PC-3 (cell line): ENCODE results near the gene STX8. TPM values are rescaled to one million over a fixed set of nuclear protein-coding genes. Genes with fewer than 3 reads are reported as not detected.
A peak's percentile ranks its signal among the peaks of the same experiment; 100 is the strongest.
"Not testable (repeated sequence)": the region's sequence is repeated elsewhere in the genome, so short reads cannot be mapped to it uniquely, and the experiment has no call there.

Source experiments
- ATAC-seq: fragments of 200-7000 bp; cut with Tn5 transposase; 2 replicates; pipeline ENCODE4 v1.9.1; 2020; ENCODE audit warnings: mild to moderate bottlenecking, moderate library complexity
- BruUV-seq: library from RNA; stranded (reverse); fragments of 400-500 nt; replicated peaks from 2 replicates; lab custom pipeline; 2021; lab: Mats Ljungman, UMichigan
- CTCF ChIA-PET: fragments of 300-600 bp; sonication (Branson Sonifier 250); formaldehyde crosslinking; loops from one replicate; lab custom pipeline; 2022; ENCODE audit warnings: antibody characterized with exemption; lab: Charles Lee
- POLR2A ChIA-PET: fragments of 300-600 bp; sonication (Branson Sonifier 250); formaldehyde crosslinking; loops from one replicate; lab custom pipeline; 2022; ENCODE audit warnings: antibody characterized with exemption; ENCODE audit not compliant: unreplicated experiment; lab: Charles Lee
- DNase-seq: peaks from one replicate; pipeline ENCODE4 v3.0.0-alpha.2; 2015
- H2AFZ ChIP-seq: fragments of 300-600 bp; sonication (generic); 2 replicates; pipeline ENCODE4 v1.6.0; 2016; ENCODE audit warnings: antibody characterized with exemption, low read length
- H3F3A ChIP-seq: fragments of 300-600 bp; sonication (generic); one replicate; pipeline ENCODE4 v1.6.0; 2017; ENCODE audit warnings: antibody characterized with exemption, low read length, control low read depth, mild to moderate bottlenecking; ENCODE audit not compliant: unreplicated experiment
- H3K27ac ChIP-seq: fragments of 300-600 bp; sonication (generic); 2 replicates; pipeline ENCODE4 v1.5.1; 2016; ENCODE audit warnings: mild to moderate bottlenecking, low read length
- H3K27me3 ChIP-seq: fragments of 300-600 bp; sonication (generic); 2 replicates; pipeline ENCODE4 v1.6.1; 2016; ENCODE audit warnings: low read length, mixed read lengths
- H3K36me3 ChIP-seq: fragments of 300-600 bp; sonication (generic); 2 replicates; pipeline ENCODE4 v1.6.1; 2016; ENCODE audit warnings: low read depth, mixed run types, low read length, mixed read lengths
- H3K4me1 ChIP-seq: fragments of 300-600 bp; sonication (generic); 2 replicates; pipeline ENCODE4 v1.5.1; 2016; ENCODE audit warnings: low read length; ENCODE audit not compliant: insufficient read depth
- H3K4me2 ChIP-seq: fragments of 300-600 bp; sonication (generic); 2 replicates; pipeline ENCODE4 v1.6.0; 2016; ENCODE audit warnings: low read length
- H3K4me3 ChIP-seq: fragments of 300-600 bp; sonication (generic); 2 replicates; pipeline ENCODE4 v1.5.1; 2016; ENCODE audit warnings: mild to moderate bottlenecking, low read length, mixed read lengths
- H3K79me2 ChIP-seq: fragments of 300-600 bp; sonication (generic); 2 replicates; pipeline ENCODE4 v1.6.1; 2017; ENCODE audit warnings: low read length, mixed read lengths
- H3K9ac ChIP-seq: fragments of 300-600 bp; sonication (generic); 2 replicates; pipeline ENCODE4 v1.6.0; 2016; ENCODE audit warnings: mild to moderate bottlenecking, low read length
- H3K9me2 ChIP-seq: fragments of 300-600 bp; sonication (generic); replicated peaks from 2 replicates; pipeline ENCODE4 v1.6.1; 2016; ENCODE audit warnings: mixed run types, low read length, mixed read lengths
- H3K9me3 ChIP-seq: fragments of 300-600 bp; sonication (generic); 2 replicates; pipeline ENCODE4 v1.6.1; 2016; ENCODE audit warnings: low read length, mixed read lengths
- H4K20me1 ChIP-seq: fragments of 300-600 bp; sonication (generic); 2 replicates; pipeline ENCODE4 v1.6.1; 2016; ENCODE audit warnings: low read length, mixed read lengths
- EZH2 ChIP-seq: fragments of 300-600 bp; sonication (generic); IDR thresholded peaks from one replicate; pipeline ENCODE4 v1.6.1; 2017; ENCODE audit warnings: antibody characterized with exemption, mild to moderate bottlenecking, low read length; ENCODE audit not compliant: unreplicated experiment
- EZH2phosphoT487 ChIP-seq: fragments of 300-600 bp; sonication (generic); IDR thresholded peaks from 2 replicates; pipeline ENCODE4 v1.6.1; 2018; ENCODE audit warnings: mild to moderate bottlenecking, antibody characterized with exemption, low read length, borderline replicate concordance
- intact Hi-C: fragments of 100-400 bp; cut with micrococcal nuclease; formaldehyde crosslinking; loops from 2 replicates; pipeline ENCODE4 v1.9.0; 2023
- total RNA-seq: library from RNA; depleted of rRNA; stranded (reverse); fragments of >200 nt; gene quantifications from 2 replicates; pipeline ENCODE4 v1.2.3, GENCODE V29; 2014
- TF ChIP-seq, protein P1 (sequence below): fragments of 300-600 bp; sonication (generic); conservative IDR thresholded peaks from 2 replicates; pipeline ENCODE4 v1.5.1; 2017; ENCODE audit warnings: antibody characterized with exemption, low read depth, mild to moderate bottlenecking, low read length

Gene STX8
- total RNA-seq, 1 experiment from 2014 or later, result 57.4 TPM

DNA sequence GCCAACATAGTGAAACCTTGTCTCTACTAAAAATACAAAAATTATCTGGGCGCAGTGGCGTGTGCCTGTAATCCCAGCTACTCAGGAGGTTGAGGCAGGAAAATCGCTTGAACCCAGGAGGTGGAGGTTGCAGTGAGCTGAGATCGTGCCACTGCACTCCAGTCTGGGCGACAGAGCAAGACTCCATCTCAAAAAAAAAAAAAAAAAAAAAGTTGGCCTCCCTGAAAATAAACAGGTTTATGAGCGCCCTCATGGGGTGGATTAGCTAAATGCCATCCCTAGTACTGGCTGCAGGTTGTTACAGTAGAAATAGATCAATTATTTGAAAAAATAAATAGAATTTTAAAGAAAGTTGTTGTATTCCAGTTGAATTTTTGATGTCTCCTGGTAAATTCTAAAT is 20.9 kb downstream of the STX8 start:
- H3K9ac ChIP-seq, H3K4me2 ChIP-seq, H4K20me1 ChIP-seq, H2AFZ ChIP-seq, H3K27me3 ChIP-seq, H3F3A ChIP-seq, H3K79me2 ChIP-seq, H3K9me3 ChIP-seq, H3K4me3 ChIP-seq, H3K4me1 ChIP-seq, H3K36me3 ChIP-seq, H3K9me2 ChIP-seq, intact Hi-C loops, H3K27ac ChIP-seq, POLR2A ChIA-PET, BruUV-seq, ATAC-seq: not testable (repeated sequence)
- TF ChIP-seq, protein P1, sequence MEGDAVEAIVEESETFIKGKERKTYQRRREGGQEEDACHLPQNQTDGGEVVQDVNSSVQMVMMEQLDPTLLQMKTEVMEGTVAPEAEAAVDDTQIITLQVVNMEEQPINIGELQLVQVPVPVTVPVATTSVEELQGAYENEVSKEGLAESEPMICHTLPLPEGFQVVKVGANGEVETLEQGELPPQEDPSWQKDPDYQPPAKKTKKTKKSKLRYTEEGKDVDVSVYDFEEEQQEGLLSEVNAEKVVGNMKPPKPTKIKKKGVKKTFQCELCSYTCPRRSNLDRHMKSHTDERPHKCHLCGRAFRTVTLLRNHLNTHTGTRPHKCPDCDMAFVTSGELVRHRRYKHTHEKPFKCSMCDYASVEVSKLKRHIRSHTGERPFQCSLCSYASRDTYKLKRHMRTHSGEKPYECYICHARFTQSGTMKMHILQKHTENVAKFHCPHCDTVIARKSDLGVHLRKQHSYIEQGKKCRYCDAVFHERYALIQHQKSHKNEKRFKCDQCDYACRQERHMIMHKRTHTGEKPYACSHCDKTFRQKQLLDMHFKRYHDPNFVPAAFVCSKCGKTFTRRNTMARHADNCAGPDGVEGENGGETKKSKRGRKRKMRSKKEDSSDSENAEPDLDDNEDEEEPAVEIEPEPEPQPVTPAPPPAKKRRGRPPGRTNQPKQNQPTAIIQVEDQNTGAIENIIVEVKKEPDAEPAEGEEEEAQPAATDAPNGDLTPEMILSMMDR, result peak; percentile 45
- peak; percentile 62 for DNase-seq
- CTCF ChIA-PET, result interaction anchor here (0.6 to 0.7 kb wide), 4 partner anchors 9 to 345 kb away, joined by 3 to 9 read pairs (median 4); no protein-coding TSS in a partner anchor

DNA sequence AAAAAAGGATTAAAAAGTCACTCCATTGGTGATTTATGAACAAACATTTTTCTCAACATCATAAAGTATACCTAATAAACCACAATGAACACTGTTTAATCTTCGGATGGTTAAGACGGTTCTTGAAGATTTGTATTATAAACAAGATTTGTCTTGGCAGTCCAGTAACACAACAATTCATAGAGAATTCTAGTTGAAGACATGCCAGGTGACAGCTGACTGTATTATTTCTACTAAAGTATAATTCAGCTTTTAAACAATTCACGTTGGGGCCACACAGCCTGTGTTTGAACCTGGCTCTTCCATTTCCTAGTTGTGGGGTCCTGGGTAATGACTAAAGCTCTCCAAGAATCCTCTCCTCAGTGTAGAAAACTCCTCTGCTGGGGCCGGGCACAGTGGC is 22.0 kb downstream of the STX8 start:
- BruUV-seq, result no TSS peak
- ChIA-PET POLR2A (no interaction called here), CTCF (no interaction called here)
- Histone ChIP-seq H3K27me3 (no peaks in the 10 kb centered on the region), H3K4me1 (no peaks in the 10 kb centered on the region), H4K20me1 (no peaks in the 10 kb centered on the region), H3K79me2 (no peaks in the 10 kb centered on the region), H2AFZ (no peak overlapping the region), H3K4me2 (no peak overlapping the region), H3K27ac (no peak overlapping the region), H3K9ac (no peak overlapping the region), H3K4me3 (no peak overlapping the region), H3K9me3 (no peaks in the 10 kb centered on the region), H3F3A (no peaks in the 10 kb centered on the region), H3K36me3 (no peaks in the 10 kb centered on the region), H3K9me2 (no peaks in the 10 kb centered on the region)
- ATAC-seq, result no peak
- no peak for TF ChIP-seq EZH2
- TF ChIP-seq EZH2phosphoT487, result no peak
- TF ChIP-seq, protein P1, result no peak
- no peak for DNase-seq
- intact Hi-C loops, result no loop called here

DNA sequence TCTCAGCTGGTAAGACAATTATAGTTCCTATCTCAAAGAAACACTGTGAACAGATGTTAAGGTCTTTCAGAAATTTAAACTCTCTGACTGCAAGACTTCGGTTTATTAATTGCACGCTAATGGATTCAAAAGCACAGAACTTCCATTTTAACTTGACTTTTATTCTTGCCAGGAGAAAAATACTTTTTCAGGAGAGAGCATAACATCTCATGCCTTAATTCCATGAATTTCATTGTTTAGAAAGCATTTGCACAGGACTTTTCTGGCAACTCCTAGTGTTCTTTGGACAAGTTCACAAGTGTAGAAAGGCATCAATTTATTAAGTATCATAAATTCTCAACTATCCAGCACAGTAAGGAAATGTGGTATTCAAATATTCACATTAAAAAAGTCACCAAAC is 22.4 kb downstream of the STX8 start:
- no peaks in the 10 kb centered on the region for H3K36me3 ChIP-seq
- H3K4me1 ChIP-seq, result no peaks in the 10 kb centered on the region
- intact Hi-C loops, result no loop called here
- H3F3A ChIP-seq, result no peaks in the 10 kb centered on the region
- H3K9ac ChIP-seq, result no peak overlapping the region
- no peak for DNase-seq
- H3K27me3 ChIP-seq, result no peaks in the 10 kb centered on the region
- CTCF ChIA-PET, result interaction anchor here (0.7 kb wide), 1 partner anchor 93 kb away, joined by 10 read pairs; no protein-coding TSS in a partner anchor
- BruUV-seq, result no TSS peak
- H3K9me2 ChIP-seq, result no peaks in the 10 kb centered on the region
- H3K4me2 ChIP-seq, result no peak overlapping the region
- H2AFZ ChIP-seq, result no peak overlapping the region
- H3K79me2 ChIP-seq, result no peaks in the 10 kb centered on the region
- no peak for TF ChIP-seq EZH2phosphoT487
- TF ChIP-seq, protein P1, result no peak
- TF ChIP-seq EZH2, result no peak
- H3K4me3 ChIP-seq, result no peak overlapping the region
- no peak overlapping the region for H3K27ac ChIP-seq
- no peaks in the 10 kb centered on the region for H3K9me3 ChIP-seq
- no peaks in the 10 kb centered on the region for H4K20me1 ChIP-seq
- POLR2A ChIA-PET, result no interaction called here
- no peak for ATAC-seq
